Thyroid gland (tissue), 4 donors: ENCODE data around the gene SHISA4.

ENCODE experiments used
- POLR2A ChIP-seq, 2 donors: fragments of 450-650 bp; IDR thresholded peaks; one replicate each; pipeline ENCODE4 v1.6.1; 2017; ENCODE audit warnings: antibody characterized with exemption in 2 of 2, mild to moderate bottlenecking in 2 of 2, moderate library complexity in 1 of 2
- TF ChIP-seq, protein P1 (sequence below), 6 experiments: fragments of 200-600 bp in 3 of 6; fragments of 450-650 bp in 3 of 6; sonication (generic) in 3 of 6; IDR thresholded peaks; one replicate each; pipeline ENCODE4 v1.5.1; 2016 to 2019; ENCODE audit warnings: antibody characterized with exemption in 6 of 6, mild to moderate bottlenecking in 2 of 6, inconsistent platforms in 1 of 6, moderate library complexity in 1 of 6

DNA sequence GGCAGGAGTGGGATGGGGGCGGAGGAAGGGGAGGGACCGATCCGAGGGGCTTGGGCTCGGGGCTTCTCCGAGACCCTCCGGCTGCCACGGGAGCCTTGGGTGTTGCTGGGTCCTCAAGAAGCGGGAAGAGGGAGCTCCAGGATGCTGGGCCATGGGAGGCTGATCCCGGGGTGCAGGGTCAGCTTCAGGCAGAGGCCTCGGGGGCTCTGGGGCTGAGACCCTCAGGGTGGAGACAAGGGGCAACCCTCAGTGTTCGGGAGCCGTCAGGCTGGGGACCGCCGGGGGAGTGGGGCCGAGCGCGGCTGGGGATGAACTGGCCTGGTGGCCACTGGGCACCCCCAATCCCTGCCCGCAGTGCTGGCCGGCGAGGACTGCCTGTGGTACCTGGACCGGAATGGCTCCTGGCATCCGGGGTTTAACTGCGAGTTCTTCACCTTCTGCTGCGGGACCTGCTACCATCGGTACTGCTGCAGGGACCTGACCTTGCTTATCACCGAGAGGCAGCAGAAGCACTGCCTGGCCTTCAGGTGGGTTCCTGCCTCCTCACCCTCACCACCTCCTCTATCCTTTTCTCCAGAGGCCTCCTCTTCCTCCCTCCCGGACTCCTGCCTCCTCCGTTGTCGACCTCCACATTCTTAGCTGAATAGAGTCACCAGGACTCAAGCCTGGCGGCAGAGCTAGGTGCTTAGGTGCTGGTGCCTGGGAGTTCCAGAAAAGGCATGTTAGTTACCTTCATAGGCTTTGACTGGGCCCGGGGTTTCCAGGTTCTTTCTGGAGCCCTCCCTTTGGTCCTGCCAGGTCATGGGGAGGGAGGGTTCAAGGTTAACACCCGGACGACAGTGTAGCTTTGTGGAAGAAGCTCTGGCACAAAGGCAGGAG, 631 bp downstream of the SHISA4 start:
- TF ChIP-seq POLR2A (IDR thresholded peaks at IDR 0.05), result no peak
- TF ChIP-seq, protein P1, sequence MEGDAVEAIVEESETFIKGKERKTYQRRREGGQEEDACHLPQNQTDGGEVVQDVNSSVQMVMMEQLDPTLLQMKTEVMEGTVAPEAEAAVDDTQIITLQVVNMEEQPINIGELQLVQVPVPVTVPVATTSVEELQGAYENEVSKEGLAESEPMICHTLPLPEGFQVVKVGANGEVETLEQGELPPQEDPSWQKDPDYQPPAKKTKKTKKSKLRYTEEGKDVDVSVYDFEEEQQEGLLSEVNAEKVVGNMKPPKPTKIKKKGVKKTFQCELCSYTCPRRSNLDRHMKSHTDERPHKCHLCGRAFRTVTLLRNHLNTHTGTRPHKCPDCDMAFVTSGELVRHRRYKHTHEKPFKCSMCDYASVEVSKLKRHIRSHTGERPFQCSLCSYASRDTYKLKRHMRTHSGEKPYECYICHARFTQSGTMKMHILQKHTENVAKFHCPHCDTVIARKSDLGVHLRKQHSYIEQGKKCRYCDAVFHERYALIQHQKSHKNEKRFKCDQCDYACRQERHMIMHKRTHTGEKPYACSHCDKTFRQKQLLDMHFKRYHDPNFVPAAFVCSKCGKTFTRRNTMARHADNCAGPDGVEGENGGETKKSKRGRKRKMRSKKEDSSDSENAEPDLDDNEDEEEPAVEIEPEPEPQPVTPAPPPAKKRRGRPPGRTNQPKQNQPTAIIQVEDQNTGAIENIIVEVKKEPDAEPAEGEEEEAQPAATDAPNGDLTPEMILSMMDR (IDR thresholded peaks at IDR 0.05), result no peak
